ENCODE results near the gene CACNA2D3. TPM values are rescaled to one million over a fixed set of nuclear protein-coding genes. Genes with fewer than 3 reads are reported as not detected.

Gene CACNA2D3
- total RNA-seq, 2 experiments from 2014 or later: not detected

- TF ChIP-seq EZH2phosphoT487 (IDR thresholded peaks at IDR 0.05; ENCODE audit: borderline replicate concordance, low read depth, low read length): no peak
- intact Hi-C loops (cut with micrococcal nuclease; ENCODE audit: unreplicated experiment): loop anchor here (2.0 kb wide), 1 partner anchor 454 kb away; no protein-coding TSS in a partner anchor
- Histone ChIP-seq H3K4me1 (ENCODE audit: insufficient read depth, low read length, poor library complexity, severe bottlenecking) (no peaks in the 10 kb centered on the region), H2AFZ (ENCODE audit: low read length) (no peak overlapping the region), H3K27ac (ENCODE audit: low read depth, low read length, poor library complexity, severe bottlenecking) (no peak overlapping the region), H3K79me2 (ENCODE audit: insufficient read depth, low read depth, low read length) (no peaks in the 10 kb centered on the region), H3K4me2 (ENCODE audit: low read length) (no peak overlapping the region), H3K9me3 (ENCODE audit: low read length) (no peaks in the 10 kb centered on the region), H3K4me3 (ENCODE audit: low read depth, low read length, poor library complexity, severe bottlenecking) (no peak overlapping the region), H3K36me3 (ENCODE audit: insufficient read depth, low read length) (no peaks in the 10 kb centered on the region), H4K20me1 (ENCODE audit: insufficient read depth, low read length) (no peaks in the 10 kb centered on the region), H3K9me2 (ENCODE audit: insufficient read depth, low read length) (no peaks in the 10 kb centered on the region)
- ChIA-PET CTCF (ENCODE audit: unreplicated experiment) (no interaction called here), POLR2A (no interaction called here)
- BruUV-seq (replicated peaks): no TSS peak
- no peak for DNase-seq (ENCODE audit: low spot score)
Observed at GRCh38 chr3:54950391-54951003, 828.1 kb downstream of the CACNA2D3 start.

GRCh38 chr3:54951405-54951804 lies 829.1 kb downstream of the CACNA2D3 start:
- POLR2A ChIA-PET: no interaction called here
- H3K27ac ChIP-seq (ENCODE audit: low read depth, low read length, poor library complexity, severe bottlenecking): no peak overlapping the region
- TF ChIP-seq CTCF (conservative IDR thresholded peaks at IDR 0.05; ENCODE audit: low read length) (peak; percentile 67), EZH2phosphoT487 (IDR thresholded peaks at IDR 0.05; ENCODE audit: borderline replicate concordance, low read depth, low read length) (no peak)
- no peaks in the 10 kb centered on the region for H3K9me2 ChIP-seq (ENCODE audit: insufficient read depth, low read length)
- no peaks in the 10 kb centered on the region for H4K20me1 ChIP-seq (ENCODE audit: insufficient read depth, low read length)
- CTCF ChIA-PET (ENCODE audit: unreplicated experiment): no interaction called here
- DNase-seq (ENCODE audit: low spot score): peak; percentile 22
- H3K36me3 ChIP-seq (ENCODE audit: insufficient read depth, low read length): no peaks in the 10 kb centered on the region
- intact Hi-C loops (cut with micrococcal nuclease; ENCODE audit: unreplicated experiment): loop anchor here (2.0 kb wide), 1 partner anchor 453 kb away; no protein-coding TSS in a partner anchor
- no peaks in the 10 kb centered on the region for H3K9me3 ChIP-seq (ENCODE audit: low read length)
- H3K4me2 ChIP-seq (ENCODE audit: low read length): no peak overlapping the region
- no peak overlapping the region for H3K4me3 ChIP-seq (ENCODE audit: low read depth, low read length, poor library complexity, severe bottlenecking)
- no peaks in the 10 kb centered on the region for H3K4me1 ChIP-seq (ENCODE audit: insufficient read depth, low read length, poor library complexity, severe bottlenecking)
- no peak overlapping the region for H2AFZ ChIP-seq (ENCODE audit: low read length)
- no TSS peak for BruUV-seq (replicated peaks)
- no peaks in the 10 kb centered on the region for H3K79me2 ChIP-seq (ENCODE audit: insufficient read depth, low read depth, low read length)

- DNase-seq (ENCODE audit: low spot score): no peak
- H3K27ac ChIP-seq (ENCODE audit: low read depth, low read length, poor library complexity, severe bottlenecking): no peak overlapping the region
- H2AFZ ChIP-seq (ENCODE audit: low read length): no peak overlapping the region
- no peaks in the 10 kb centered on the region for H3K79me2 ChIP-seq (ENCODE audit: insufficient read depth, low read depth, low read length)
- ChIA-PET POLR2A (interaction anchor here (0.6 to 1.0 kb wide), 2 partner anchors 31 to 483 kb away, joined by 3 read pairs; no protein-coding TSS in a partner anchor), CTCF (ENCODE audit: unreplicated experiment) (no interaction called here)
- H3K4me1 ChIP-seq (ENCODE audit: insufficient read depth, low read length, poor library complexity, severe bottlenecking): no peaks in the 10 kb centered on the region
- TF ChIP-seq EZH2phosphoT487 (IDR thresholded peaks at IDR 0.05; ENCODE audit: borderline replicate concordance, low read depth, low read length) (no peak), CTCF (conservative IDR thresholded peaks at IDR 0.05; ENCODE audit: low read length) (no peak)
- H4K20me1 ChIP-seq (ENCODE audit: insufficient read depth, low read length): no peaks in the 10 kb centered on the region
- no peak overlapping the region for H3K4me2 ChIP-seq (ENCODE audit: low read length)
- no TSS peak for BruUV-seq (replicated peaks)
- intact Hi-C loops (cut with micrococcal nuclease; ENCODE audit: unreplicated experiment): no loop called here
- no peaks in the 10 kb centered on the region for H3K9me2 ChIP-seq (ENCODE audit: insufficient read depth, low read length)
- no peaks in the 10 kb centered on the region for H3K9me3 ChIP-seq (ENCODE audit: low read length)
- no peak overlapping the region for H3K4me3 ChIP-seq (ENCODE audit: low read depth, low read length, poor library complexity, severe bottlenecking)
- no peaks in the 10 kb centered on the region for H3K36me3 ChIP-seq (ENCODE audit: insufficient read depth, low read length)
Observed at GRCh38 chr3:54954022-54954421, 831.7 kb downstream of the CACNA2D3 start.
